HepG2 (cell line): ENCODE measurements around the gene OR13J1. TPM values are rescaled to one million over a fixed set of nuclear protein-coding genes. Genes with fewer than 3 reads are reported as not detected.

Experiments
- GATAD2A ChIP-seq: IDR thresholded peaks from 2 replicates; pipeline ENCODE4 v1.6.1; 2016
- HNRNPK ChIP-seq: fragments of 200-400 bp; formaldehyde crosslinking; IDR thresholded peaks from 2 replicates; pipeline ENCODE4 v1.6.1; 2018; ENCODE audit warnings: low read length, low read depth, moderate library complexity, mild to moderate bottlenecking; ENCODE audit not compliant: poor library complexity, severe bottlenecking
- SMARCC2 ChIP-seq: fragments of 450-650 bp; IDR thresholded peaks from 2 replicates; pipeline ENCODE4 v1.6.1; 2017; ENCODE audit warnings: antibody characterized with exemption, mild to moderate bottlenecking
- ZNF34 ChIP-seq: sonication (generic); formaldehyde crosslinking; IDR thresholded peaks from 2 replicates; pipeline ENCODE4 v1.4.0; 2020; ENCODE audit warnings: mild to moderate bottlenecking, missing genetic modification reagents, borderline replicate concordance
- ZNF777 ChIP-seq: sonication (generic); formaldehyde crosslinking; IDR thresholded peaks from 2 replicates; pipeline ENCODE4 v1.4.0; 2020; ENCODE audit warnings: missing genetic modification reagents
- ZNF879 ChIP-seq: sonication (generic); formaldehyde crosslinking; IDR thresholded peaks from 2 replicates; pipeline ENCODE4 v1.8.1; 2023; ENCODE audit warnings: missing genetic modification reagents
- ZSCAN9 ChIP-seq: IDR thresholded peaks from 2 replicates; pipeline ENCODE4 v1.6.1; 2016; ENCODE audit warnings: borderline replicate concordance
- polyA plus RNA-seq, 8 experiments: library from polyadenylated mRNA; depleted of rRNA in 3 of 8; stranded (reverse) in 7 of 8; unstranded in 1 of 8; fragments of >200 nt; fragmentation: Illumina TruSeq in 4 of 8; extraction: Trizol in 4 of 8; gene quantifications; 2 replicates each; pipeline versions ENCODE4 v1.2.1 to v1.2.3, GENCODE V29; 2011 to 2016; ENCODE audit warnings: low read depth in 4 of 8, missing spikeins in 1 of 8, mixed read lengths in 1 of 8; ENCODE audit not compliant: insufficient read depth in 1 of 8
- total RNA-seq, 5 experiments: library from RNA; depleted of rRNA; stranded (reverse); fragments of >200 nt; fragmentation: Illumina TruSeq; extraction: Trizol; gene quantifications; 2 replicates each; pipeline ENCODE4 v1.2.3, GENCODE V29; 2016; ENCODE audit warnings: low read depth in 1 of 5
- TF ChIP-seq, protein P1 (sequence below): sonication (generic); formaldehyde crosslinking; IDR thresholded peaks from 2 replicates; pipeline ENCODE4 v1.5.0; 2020; ENCODE audit warnings: mild to moderate bottlenecking, missing genetic modification reagents
- TF ChIP-seq, protein P2 (sequence below): sonication (generic); formaldehyde crosslinking; IDR thresholded peaks from 2 replicates; pipeline ENCODE4 v1.4.0; 2020; ENCODE audit warnings: missing genetic modification reagents, mild to moderate bottlenecking, borderline replicate concordance
- TF ChIP-seq, protein P3 (sequence below): sonication (generic); formaldehyde crosslinking; conservative IDR thresholded peaks from 2 replicates; pipeline ENCODE4 v1.4.0; 2020; ENCODE audit warnings: missing genetic modification reagents
- TF ChIP-seq, protein P4 (sequence below): IDR thresholded peaks from 2 replicates; pipeline ENCODE4 v1.6.1; 2016; ENCODE audit warnings: low read depth
- TF ChIP-seq, protein P5 (sequence below): sonication (generic); formaldehyde crosslinking; IDR thresholded peaks from 2 replicates; pipeline ENCODE4 v1.4.0; 2020; ENCODE audit warnings: low read depth, missing genetic modification reagents

OR13J1 gene
- total and polyA plus RNA-seq, 2 of the 13 experiments (the other 11 are each of a cell fraction or from before 2014, with no cell fraction given): not detected

DNA sequence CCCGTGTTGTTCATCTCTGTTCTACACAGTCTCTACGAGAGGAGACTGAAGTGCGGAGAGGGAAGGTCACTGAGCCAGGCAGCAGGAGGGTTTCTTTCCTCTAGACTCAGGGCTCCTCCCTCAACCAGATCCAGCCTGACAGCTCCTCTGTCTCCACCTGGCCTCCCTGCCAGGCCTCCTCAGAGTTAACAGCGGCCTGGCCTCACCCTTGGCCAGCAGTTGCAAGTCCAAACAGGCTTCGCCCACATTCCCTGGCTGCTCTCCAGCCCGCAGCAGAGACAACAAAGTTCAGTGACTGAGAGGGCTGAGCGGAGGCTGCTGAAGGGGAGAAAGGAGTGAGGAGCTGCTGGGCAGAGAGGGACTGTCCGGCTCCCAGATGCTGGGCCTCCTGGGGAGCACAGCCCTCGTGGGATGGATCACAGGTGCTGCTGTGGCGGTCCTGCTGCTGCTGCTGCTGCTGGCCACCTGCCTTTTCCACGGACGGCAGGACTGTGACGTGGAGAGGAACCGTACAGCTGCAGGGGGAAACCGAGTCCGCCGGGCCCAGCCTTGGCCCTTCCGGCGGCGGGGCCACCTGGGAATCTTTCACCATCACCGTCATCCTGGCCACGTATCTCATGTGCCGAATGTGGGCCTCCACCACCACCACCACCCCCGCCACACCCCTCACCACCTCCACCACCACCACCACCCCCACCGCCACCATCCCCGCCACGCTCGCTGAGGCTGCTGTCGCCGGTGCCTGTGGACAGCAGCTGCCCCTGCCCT, 35.9 kb upstream of the OR13J1 start, which contains the start of gene HRCT1 (continued):
- TF ChIP-seq, protein P1, sequence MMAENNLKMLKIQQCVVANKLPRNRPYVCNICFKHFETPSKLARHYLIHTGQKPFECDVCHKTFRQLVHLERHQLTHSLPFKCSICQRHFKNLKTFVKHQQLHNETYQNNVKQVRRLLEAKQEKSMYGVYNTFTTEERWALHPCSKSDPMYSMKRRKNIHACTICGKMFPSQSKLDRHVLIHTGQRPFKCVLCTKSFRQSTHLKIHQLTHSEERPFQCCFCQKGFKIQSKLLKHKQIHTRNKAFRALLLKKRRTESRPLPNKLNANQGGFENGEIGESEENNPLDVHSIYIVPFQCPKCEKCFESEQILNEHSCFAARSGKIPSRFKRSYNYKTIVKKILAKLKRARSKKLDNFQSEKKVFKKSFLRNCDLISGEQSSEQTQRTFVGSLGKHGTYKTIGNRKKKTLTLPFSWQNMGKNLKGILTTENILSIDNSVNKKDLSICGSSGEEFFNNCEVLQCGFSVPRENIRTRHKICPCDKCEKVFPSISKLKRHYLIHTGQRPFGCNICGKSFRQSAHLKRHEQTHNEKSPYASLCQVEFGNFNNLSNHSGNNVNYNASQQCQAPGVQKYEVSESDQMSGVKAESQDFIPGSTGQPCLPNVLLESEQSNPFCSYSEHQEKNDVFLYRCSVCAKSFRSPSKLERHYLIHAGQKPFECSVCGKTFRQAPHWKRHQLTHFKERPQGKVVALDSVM (CRISPR knock-in tag): peak; percentile 100
- TF ChIP-seq SMARCC2 (no peak), ZSCAN9 (CRISPR knock-in tag) (no peak), ZNF879 (no peak), ZNF777 (CRISPR knock-in tag) (no peak), HNRNPK (no peak), GATAD2A (peak; percentile 68; the same call in 1 of the 2 replicates), ZNF34 (no peak)
- TF ChIP-seq, protein P2, sequence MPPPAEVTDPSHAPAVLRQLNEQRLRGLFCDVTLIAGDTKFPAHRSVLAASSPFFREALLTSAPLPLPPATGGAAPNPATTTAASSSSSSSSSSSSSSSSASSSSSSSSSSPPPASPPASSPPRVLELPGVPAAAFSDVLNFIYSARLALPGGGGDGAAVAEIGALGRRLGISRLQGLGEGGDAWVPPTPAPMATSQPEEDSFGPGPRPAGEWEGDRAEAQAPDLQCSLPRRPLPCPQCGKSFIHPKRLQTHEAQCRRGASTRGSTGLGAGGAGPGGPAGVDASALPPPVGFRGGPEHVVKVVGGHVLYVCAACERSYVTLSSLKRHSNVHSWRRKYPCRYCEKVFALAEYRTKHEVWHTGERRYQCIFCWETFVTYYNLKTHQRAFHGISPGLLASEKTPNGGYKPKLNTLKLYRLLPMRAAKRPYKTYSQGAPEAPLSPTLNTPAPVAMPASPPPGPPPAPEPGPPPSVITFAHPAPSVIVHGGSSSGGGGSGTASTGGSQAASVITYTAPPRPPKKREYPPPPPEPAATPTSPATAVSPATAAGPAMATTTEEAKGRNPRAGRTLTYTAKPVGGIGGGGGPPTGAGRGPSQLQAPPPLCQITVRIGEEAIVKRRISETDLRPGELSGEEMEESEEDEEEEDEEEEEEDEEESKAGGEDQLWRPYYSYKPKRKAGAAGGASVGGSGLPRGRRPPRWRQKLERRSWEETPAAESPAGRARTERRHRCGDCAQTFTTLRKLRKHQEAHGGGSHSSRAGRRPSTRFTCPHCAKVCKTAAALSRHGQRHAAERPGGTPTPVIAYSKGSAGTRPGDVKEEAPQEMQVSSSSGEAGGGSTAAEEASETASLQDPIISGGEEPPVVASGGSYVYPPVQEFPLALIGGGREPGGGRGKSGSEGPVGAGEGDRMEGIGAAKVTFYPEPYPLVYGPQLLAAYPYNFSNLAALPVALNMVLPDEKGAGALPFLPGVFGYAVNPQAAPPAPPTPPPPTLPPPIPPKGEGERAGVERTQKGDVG: peak; percentile 65; the same call in 1 of the 2 replicates
- TF ChIP-seq, protein P3, sequence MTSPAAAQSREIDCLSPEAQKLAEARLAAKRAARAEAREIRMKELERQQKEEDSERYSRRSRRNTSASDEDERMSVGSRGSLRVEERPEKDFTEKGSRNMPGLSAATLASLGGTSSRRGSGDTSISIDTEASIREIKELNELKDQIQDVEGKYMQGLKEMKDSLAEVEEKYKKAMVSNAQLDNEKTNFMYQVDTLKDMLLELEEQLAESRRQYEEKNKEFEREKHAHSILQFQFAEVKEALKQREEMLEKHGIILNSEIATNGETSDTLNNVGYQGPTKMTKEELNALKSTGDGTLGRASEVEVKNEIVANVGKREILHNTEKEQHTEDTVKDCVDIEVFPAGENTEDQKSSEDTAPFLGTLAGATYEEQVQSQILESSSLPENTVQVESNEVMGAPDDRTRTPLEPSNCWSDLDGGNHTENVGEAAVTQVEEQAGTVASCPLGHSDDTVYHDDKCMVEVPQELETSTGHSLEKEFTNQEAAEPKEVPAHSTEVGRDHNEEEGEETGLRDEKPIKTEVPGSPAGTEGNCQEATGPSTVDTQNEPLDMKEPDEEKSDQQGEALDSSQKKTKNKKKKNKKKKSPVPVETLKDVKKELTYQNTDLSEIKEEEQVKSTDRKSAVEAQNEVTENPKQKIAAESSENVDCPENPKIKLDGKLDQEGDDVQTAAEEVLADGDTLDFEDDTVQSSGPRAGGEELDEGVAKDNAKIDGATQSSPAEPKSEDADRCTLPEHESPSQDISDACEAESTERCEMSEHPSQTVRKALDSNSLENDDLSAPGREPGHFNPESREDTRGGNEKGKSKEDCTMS (CRISPR knock-in tag): no peak
- TF ChIP-seq, protein P4, sequence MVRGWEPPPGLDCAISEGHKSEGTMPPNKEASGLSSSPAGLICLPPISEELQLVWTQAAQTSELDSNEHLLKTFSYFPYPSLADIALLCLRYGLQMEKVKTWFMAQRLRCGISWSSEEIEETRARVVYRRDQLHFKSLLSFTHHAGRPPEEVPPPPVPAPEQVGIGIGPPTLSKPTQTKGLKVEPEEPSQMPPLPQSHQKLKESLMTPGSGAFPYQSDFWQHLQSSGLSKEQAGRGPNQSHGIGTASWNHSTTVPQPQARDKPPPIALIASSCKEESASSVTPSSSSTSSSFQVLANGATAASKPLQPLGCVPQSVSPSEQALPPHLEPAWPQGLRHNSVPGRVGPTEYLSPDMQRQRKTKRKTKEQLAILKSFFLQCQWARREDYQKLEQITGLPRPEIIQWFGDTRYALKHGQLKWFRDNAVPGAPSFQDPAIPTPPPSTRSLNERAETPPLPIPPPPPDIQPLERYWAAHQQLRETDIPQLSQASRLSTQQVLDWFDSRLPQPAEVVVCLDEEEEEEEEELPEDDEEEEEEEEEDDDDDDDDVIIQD (CRISPR knock-in tag): peak; percentile 32; the same call in 1 of the 2 replicates
- TF ChIP-seq, protein P5, sequence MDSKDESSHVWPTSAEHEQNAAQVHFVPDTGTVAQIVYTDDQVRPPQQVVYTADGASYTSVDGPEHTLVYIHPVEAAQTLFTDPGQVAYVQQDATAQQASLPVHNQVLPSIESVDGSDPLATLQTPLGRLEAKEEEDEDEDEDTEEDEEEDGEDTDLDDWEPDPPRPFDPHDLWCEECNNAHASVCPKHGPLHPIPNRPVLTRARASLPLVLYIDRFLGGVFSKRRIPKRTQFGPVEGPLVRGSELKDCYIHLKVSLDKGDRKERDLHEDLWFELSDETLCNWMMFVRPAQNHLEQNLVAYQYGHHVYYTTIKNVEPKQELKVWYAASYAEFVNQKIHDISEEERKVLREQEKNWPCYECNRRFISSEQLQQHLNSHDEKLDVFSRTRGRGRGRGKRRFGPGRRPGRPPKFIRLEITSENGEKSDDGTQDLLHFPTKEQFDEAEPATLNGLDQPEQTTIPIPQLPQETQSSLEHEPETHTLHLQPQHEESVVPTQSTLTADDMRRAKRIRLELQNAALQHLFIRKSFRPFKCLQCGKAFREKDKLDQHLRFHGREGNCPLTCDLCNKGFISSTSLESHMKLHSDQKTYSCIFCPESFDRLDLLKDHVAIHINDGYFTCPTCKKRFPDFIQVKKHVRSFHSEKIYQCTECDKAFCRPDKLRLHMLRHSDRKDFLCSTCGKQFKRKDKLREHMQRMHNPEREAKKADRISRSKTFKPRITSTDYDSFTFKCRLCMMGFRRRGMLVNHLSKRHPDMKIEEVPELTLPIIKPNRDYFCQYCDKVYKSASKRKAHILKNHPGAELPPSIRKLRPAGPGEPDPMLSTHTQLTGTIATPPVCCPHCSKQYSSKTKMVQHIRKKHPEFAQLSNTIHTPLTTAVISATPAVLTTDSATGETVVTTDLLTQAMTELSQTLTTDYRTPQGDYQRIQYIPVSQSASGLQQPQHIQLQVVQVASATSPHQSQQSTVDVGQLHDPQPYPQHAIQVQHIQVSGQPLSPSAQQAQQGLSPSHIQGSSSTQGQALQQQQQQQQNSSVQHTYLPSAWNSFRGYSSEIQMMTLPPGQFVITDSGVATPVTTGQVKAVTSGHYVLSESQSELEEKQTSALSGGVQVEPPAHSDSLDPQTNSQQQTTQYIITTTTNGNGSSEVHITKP: no peak
